IPS-18a (cell line): ENCODE measurements around the gene EZR.
"Not testable (repeated sequence)": the region's sequence is repeated elsewhere in the genome, so short reads cannot be mapped to it uniquely, and the experiment has no call there.

ENCODE experiments used
- H3K27ac ChIP-seq: one replicate; pipeline ENCODE4 v1.5.1; 2013; ENCODE audit warnings: low read length
- H3K27me3 ChIP-seq: one replicate; pipeline ENCODE4 v1.6.1; 2013; ENCODE audit warnings: mild to moderate bottlenecking, low read length; ENCODE audit not compliant: control insufficient read depth, insufficient read depth
- H3K36me3 ChIP-seq: one replicate; pipeline ENCODE4 v1.6.1; 2013; ENCODE audit warnings: low read depth, low read length; ENCODE audit not compliant: control insufficient read depth
- H3K4me1 ChIP-seq: one replicate; pipeline ENCODE4 v1.6.1; 2013; ENCODE audit warnings: low read depth, low read length; ENCODE audit not compliant: control insufficient read depth
- H3K4me3 ChIP-seq: one replicate; pipeline ENCODE4 v1.5.1; 2013; ENCODE audit warnings: low read length
- H3K9ac ChIP-seq: one replicate; pipeline ENCODE4 v1.6.1; 2013; ENCODE audit warnings: mild to moderate bottlenecking, low read length, moderate library complexity
- H3K9me3 ChIP-seq: one replicate; pipeline ENCODE4 v1.6.1; 2013; ENCODE audit warnings: low read depth, low read length; ENCODE audit not compliant: control insufficient read depth

EZR gene

GRCh38 chr6:158801655-158802294, 17.4 kb downstream of the EZR start:
- no peak overlapping the region for H3K4me3 ChIP-seq
- no peak overlapping the region for H3K9ac ChIP-seq
- no peak overlapping the region for H3K27ac ChIP-seq
- H3K27me3 ChIP-seq, result no peaks in the 10 kb centered on the region
- peaks cover 6% of the 10 kb centered on the region for H3K36me3 ChIP-seq
- H3K9me3 ChIP-seq, result no peaks in the 10 kb centered on the region
- H3K4me1 ChIP-seq, result peaks cover 39% of the 10 kb centered on the region

DNA sequence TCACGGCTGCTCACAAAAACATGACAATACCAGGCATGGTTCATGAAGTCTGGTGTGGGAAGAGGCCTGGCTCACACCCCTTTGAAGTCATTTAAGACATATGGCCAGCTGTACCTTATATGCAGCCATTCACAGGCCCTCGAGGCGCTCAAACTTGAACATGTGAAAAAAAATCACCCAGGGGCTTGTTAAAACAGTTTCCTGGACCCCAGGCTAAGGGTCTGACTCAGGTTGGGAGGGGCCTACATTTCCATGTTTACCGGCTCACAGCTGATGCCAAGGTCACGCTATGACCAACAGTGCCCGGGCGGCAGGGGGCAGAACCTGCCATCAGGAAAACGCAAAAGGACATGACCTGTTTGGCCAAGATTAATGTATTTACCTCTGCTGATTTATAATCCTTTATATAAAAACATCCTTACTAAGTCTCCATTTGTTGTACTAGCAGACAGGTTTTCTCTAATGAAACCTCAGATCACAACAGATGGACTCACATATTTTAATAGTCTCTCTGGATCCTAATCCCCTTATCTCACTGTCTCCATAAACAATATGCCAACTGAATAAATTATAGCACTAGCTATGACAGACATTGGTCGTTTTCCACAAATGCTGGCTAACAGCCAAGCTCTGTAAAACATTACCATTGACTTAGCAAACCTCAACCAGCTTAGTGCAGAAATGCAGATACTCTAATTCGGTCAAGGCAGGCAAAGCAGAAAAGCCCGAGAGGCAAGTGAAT, 19.9 kb downstream of the EZR start:
- Histone ChIP-seq H3K4me1 (peaks cover 23% of the 10 kb centered on the region), H3K27me3 (no peaks in the 10 kb centered on the region), H3K36me3 (peaks cover 7% of the 10 kb centered on the region), H3K4me3 (no peak overlapping the region), H3K9ac (no peak overlapping the region), H3K27ac (no peak overlapping the region), H3K9me3 (no peaks in the 10 kb centered on the region)

- H3K27me3 ChIP-seq, result no peaks in the 10 kb centered on the region
- no peak overlapping the region for H3K27ac ChIP-seq
- H3K9me3 ChIP-seq, result no peaks in the 10 kb centered on the region
- H3K4me3 ChIP-seq, result no peak overlapping the region
- peaks cover 7% of the 10 kb centered on the region for H3K36me3 ChIP-seq
- no peak overlapping the region for H3K9ac ChIP-seq
- H3K4me1 ChIP-seq, result peaks cover 17% of the 10 kb centered on the region
Measured at GRCh38 chr6:158798311-158798710, 20.9 kb downstream of the EZR start.

DNA sequence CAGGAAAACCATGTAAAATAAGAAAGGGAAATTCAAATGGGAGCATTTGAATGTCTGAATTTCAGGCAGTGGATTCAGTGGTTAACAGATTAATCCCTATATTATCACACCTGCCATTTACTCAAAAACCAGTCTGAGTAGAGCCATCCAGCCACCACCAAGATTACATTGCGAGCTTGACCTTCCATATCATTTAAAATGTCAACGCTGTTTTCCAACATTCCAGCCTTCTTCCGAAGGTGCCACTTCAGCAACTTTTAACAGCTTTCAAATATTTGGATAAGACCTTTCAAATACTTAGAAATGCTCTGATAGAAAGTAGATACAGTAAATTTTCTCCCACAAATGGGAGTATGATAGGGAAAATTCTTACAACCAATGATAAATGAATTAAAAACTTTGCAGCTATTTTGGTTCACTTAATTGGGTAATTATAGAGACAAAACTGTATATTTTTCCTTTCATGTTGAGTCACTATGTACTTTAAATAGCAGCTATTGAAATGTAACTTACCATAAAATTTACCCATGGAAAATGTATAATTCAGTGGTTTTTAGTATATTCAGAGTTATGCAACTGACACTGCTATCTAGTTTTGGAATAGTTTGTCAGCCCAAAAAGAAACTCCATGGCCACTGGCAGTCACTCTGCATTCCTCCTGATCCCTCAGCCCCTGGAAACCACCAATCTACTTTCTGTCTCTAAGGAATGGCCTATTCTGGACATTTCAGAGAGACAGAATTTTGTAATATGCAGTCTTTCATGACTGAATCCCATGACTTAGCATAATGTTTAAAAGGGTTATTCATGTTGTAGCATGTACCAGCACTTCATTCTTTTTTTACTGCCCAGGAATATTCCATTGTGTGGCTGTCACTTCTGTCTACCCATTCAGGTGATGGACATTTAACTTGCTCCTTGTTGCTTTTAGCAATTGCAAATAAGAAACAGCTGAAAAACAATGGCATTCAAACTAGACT, 21.5 kb downstream of the EZR start:
- Histone ChIP-seq H3K27ac (no peak overlapping the region), H3K4me3 (no peak overlapping the region), H3K9me3 (no peaks in the 10 kb centered on the region), H3K4me1 (peaks cover 17% of the 10 kb centered on the region), H3K36me3 (peaks cover 7% of the 10 kb centered on the region), H3K9ac (no peak overlapping the region), H3K27me3 (no peaks in the 10 kb centered on the region)

GRCh38 chr6:158796353-158796752, 22.8 kb downstream of the EZR start:
- Histone ChIP-seq H3K36me3 (peaks cover 7% of the 10 kb centered on the region), H3K9ac (no peak overlapping the region), H3K4me3 (no peak overlapping the region), H3K27me3 (no peaks in the 10 kb centered on the region), H3K9me3 (no peaks in the 10 kb centered on the region), H3K4me1 (peaks cover 17% of the 10 kb centered on the region), H3K27ac (no peak overlapping the region)

DNA sequence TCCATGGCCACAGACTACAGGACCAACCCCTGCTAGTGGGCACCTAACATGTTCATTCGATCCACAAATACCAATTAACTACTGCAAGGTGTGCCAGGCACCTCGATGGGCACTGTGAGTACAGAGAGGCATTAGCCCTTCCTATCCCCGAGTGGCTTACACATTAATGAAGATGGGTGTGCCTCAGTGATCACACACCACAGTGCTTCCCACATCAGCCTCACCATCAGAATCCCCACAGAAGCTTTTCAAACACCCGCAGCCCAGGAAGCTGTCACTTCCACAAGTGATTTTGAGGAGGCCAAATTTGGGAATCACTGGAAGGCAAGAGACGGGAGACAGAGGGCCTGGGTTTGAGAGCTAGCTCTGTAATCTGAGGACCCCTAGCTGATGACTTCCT, 23.7 kb downstream of the EZR start:
- no peaks in the 10 kb centered on the region for H3K9me3 ChIP-seq
- peaks cover 12% of the 10 kb centered on the region for H3K36me3 ChIP-seq
- no peaks in the 10 kb centered on the region for H3K27me3 ChIP-seq
- H3K4me3 ChIP-seq, result no peak overlapping the region
- no peak overlapping the region for H3K9ac ChIP-seq
- H3K27ac ChIP-seq, result no peak overlapping the region
- peaks cover 17% of the 10 kb centered on the region for H3K4me1 ChIP-seq

- no peaks in the 10 kb centered on the region for H3K9me3 ChIP-seq
- no peak overlapping the region for H3K27ac ChIP-seq
- no peaks in the 10 kb centered on the region for H3K27me3 ChIP-seq
- no peak overlapping the region for H3K9ac ChIP-seq
- H3K4me1 ChIP-seq, result peaks cover 6% of the 10 kb centered on the region
- H3K36me3 ChIP-seq, result peaks cover 23% of the 10 kb centered on the region
- no peak overlapping the region for H3K4me3 ChIP-seq
Measured at GRCh38 chr6:158793432-158793831, 25.7 kb downstream of the EZR start.

- H3K27ac ChIP-seq, H3K27me3 ChIP-seq, H3K4me1 ChIP-seq, H3K4me3 ChIP-seq, H3K9me3 ChIP-seq, H3K9ac ChIP-seq: not testable (repeated sequence)
- H3K36me3 ChIP-seq, result peaks cover 32% of the 10 kb centered on the region
Measured at GRCh38 chr6:158792505-158792904, 26.7 kb downstream of the EZR start.

- no peak overlapping the region for H3K4me3 ChIP-seq
- no peaks in the 10 kb centered on the region for H3K27me3 ChIP-seq
- H3K27ac ChIP-seq, result no peak overlapping the region
- H3K36me3 ChIP-seq, result peaks cover 40% of the 10 kb centered on the region
- H3K9ac ChIP-seq, result no peak overlapping the region
- peaks cover 6% of the 10 kb centered on the region for H3K4me1 ChIP-seq
- no peaks in the 10 kb centered on the region for H3K9me3 ChIP-seq
Measured at GRCh38 chr6:158791274-158791855, 27.8 kb downstream of the EZR start.

DNA sequence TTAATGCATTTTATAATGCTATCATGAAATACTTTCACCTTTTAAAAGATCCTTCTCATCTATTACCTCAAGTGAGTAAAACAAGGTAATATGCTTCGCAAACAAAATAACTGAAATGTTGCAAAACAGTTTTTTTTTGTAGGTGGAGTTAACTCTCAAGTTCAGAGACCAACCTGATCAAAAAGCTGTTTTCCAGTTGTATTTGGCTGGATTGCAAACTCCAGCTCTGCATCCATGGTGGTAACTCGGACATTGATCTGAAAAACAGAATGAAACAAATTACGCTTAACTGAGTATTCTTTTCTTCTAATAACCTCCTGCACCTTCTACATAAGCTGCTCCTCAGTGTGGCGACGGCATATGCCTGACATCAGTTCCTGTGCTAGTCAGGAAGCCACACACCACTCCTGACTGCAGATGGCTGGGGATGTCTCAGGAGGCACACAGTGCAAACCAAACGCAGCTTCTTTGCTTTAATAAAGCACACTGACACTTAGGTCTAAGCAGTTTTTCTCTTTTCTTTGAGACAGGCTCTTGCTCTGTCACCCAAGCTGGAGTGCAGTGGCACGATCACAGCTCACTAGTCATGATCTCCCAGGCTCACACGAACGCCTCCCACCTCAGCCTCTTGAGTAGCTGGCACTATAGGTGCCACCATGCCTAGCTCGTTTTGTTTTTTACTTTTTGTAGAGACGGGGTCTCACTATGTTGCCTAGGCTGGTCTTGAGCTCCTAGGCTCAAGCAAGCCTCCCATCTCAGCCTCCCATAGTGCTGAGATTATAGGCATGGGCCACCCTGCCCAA, 29.9 kb downstream of the EZR start:
- Histone ChIP-seq H3K27ac (no peak overlapping the region), H3K4me1 (peaks cover 2% of the 10 kb centered on the region)

More for the DNA sequence above, 29.9 kb downstream of the EZR start:
- Histone ChIP-seq H3K36me3 (peaks cover 58% of the 10 kb centered on the region), H3K9me3 (no peaks in the 10 kb centered on the region), H3K27me3 (no peaks in the 10 kb centered on the region), H3K9ac (no peak overlapping the region), H3K4me3 (no peak overlapping the region)
